ENCODE data around the gene ALKBH7.

The ALKBH7 gene

GRCh38 chr19:6424195-6424938 lies 51.8 kb downstream of the ALKBH7 start, which contains the start of gene KHSRP:
TSS of gene KHSRP (minus strand) at chr19:6424811. CDS start at chr19:6424701, 110 bp downstream.
- DNase-seq (ENCODE audit: low read depth in 3 of 3): peak in 1 of 3 donors; percentile 31

All from stimulated activated CD4-positive, alpha-beta T cell treated with anti-CD3 and anti-CD28 coated beads, TNF-alpha, amount 100 ng/mL, for 48 hours (primary cell).